ENCODE data around the gene ABCD4. TPM values are rescaled to one million over a fixed set of nuclear protein-coding genes. Genes with fewer than 3 reads are reported as not detected.

ABCD4 gene
- total RNA-seq, 4 donors from 2014 or later: 20.7 to 32.2 (median 23.2) TPM

GRCh38 chr14:74242021-74242779 lies 60.5 kb downstream of the ABCD4 start:
- peaks cover 17 to 31% (median 23%) of the 10 kb centered on the region in 3 donors for H3K4me1 ChIP-seq
- no peak for DNase-seq
- H3K27me3 ChIP-seq: peaks cover 32 to 100% (median 52%) of the 10 kb centered on the region in 4 donors
- no peak overlapping the region for H3K4me3 ChIP-seq
- H3K9me3 ChIP-seq: no peaks in the 10 kb centered on the region
- intact Hi-C loops (cut with DNase I): no loop called here
- WGBS, 2 donors: 18 to 21% methylated on average over 28 of the region's 28 CpGs
- no peaks in the 10 kb centered on the region for H3K36me3 ChIP-seq
- H3K27ac ChIP-seq: no peak overlapping the region
- TF ChIP-seq CTCF (IDR thresholded peaks at IDR 0.05): no peak
- TF ChIP-seq POLR2A (IDR thresholded peaks at IDR 0.05): no peak

- 12 to 16% methylated on average over 13 of the region's 14 CpGs for WGBS, 2 donors
- TF ChIP-seq CTCF (IDR thresholded peaks at IDR 0.05) (no peak), POLR2A (IDR thresholded peaks at IDR 0.05) (no peak)
- H3K36me3 ChIP-seq: no peaks in the 10 kb centered on the region
- DNase-seq: no peak
- intact Hi-C loops (cut with DNase I): no loop called here
- H3K9me3 ChIP-seq: no peaks in the 10 kb centered on the region
- peak overlapping the region in 3 of 4 donors; percentile 8 to 57 (median 40) for H3K4me3 ChIP-seq
- H3K27ac ChIP-seq: no peak overlapping the region
- peaks cover 32 to 100% (median 52%) of the 10 kb centered on the region in 4 donors for H3K27me3 ChIP-seq
- peaks cover 17 to 31% (median 23%) of the 10 kb centered on the region in 3 donors for H3K4me1 ChIP-seq
Observed at GRCh38 chr14:74241652-74242017, 61.1 kb downstream of the ABCD4 start.

GRCh38 chr14:74240794-74241651 lies 61.7 kb downstream of the ABCD4 start:
- Histone ChIP-seq H3K4me3 (peak overlapping the region in 3 of 4 donors; percentile 8 to 57 (median 40)), H3K27me3 (peaks cover 32 to 100% (median 52%) of the 10 kb centered on the region in 4 donors), H3K27ac (no peak overlapping the region), H3K36me3 (no peaks in the 10 kb centered on the region), H3K4me1 (peaks cover 17 to 31% (median 23%) of the 10 kb centered on the region in 3 donors), H3K9me3 (no peaks in the 10 kb centered on the region)
- 4 to 6% methylated on average over 10 to 12 of the region's 80 CpGs for WGBS, 2 donors
- no peak for DNase-seq
- intact Hi-C loops (cut with DNase I): no loop called here
- TF ChIP-seq CTCF (IDR thresholded peaks at IDR 0.05) (no peak), POLR2A (IDR thresholded peaks at IDR 0.05) (no peak)

GRCh38 chr14:74239848-74240793 lies 62.6 kb downstream of the ABCD4 start:
- intact Hi-C loops (cut with DNase I): no loop called here
- H3K27me3 ChIP-seq: peaks cover 32 to 95% (median 52%) of the 10 kb centered on the region in 4 donors

More at GRCh38 chr14:74239848-74240793, 62.6 kb downstream of the ABCD4 start:
- Histone ChIP-seq H3K27ac (no peak overlapping the region), H3K4me1 (peaks cover 17 to 31% (median 23%) of the 10 kb centered on the region in 3 donors), H3K9me3 (no peaks in the 10 kb centered on the region), H3K36me3 (no peaks in the 10 kb centered on the region), H3K4me3 (peak overlapping the region in 3 of 4 donors; percentile 8 to 57 (median 40))
- 7% methylated on average over 40 of the region's 94 CpGs; no CpG with 5 or more reads in 1 of the 2 donors for WGBS, 2 donors
- DNase-seq: no peak
- TF ChIP-seq CTCF (IDR thresholded peaks at IDR 0.05) (no peak), POLR2A (IDR thresholded peaks at IDR 0.05) (no peak)

All from esophagus squamous epithelium (tissue), 5 donors.